Subcutaneous preadipocyte (primary cell): Measurements from ENCODE around the gene PDZD2. TPM values are rescaled to one million over a fixed set of nuclear protein-coding genes. Genes with fewer than 3 reads are reported as not detected.

ENCODE experiments used
- small RNA-seq: library from RNA; depleted of rRNA; stranded (forward); fragments of <200 nt; gene quantifications from one replicate; pipeline ENCODE3, GENCODE V24; 2012
- total RNA-seq: library from RNA; depleted of rRNA; stranded (reverse); fragments of >200 nt; gene quantifications from 2 replicates; pipeline ENCODE4 v1.2.3, GENCODE V29; 2012

Gene PDZD2
- total RNA-seq = under 0.01 and 0.73 TPM in 2 replicates

GRCh38 chr5:31638748-31639418, at the start of gene PDZD2:
TSS of gene PDZD2 (plus strand) at chr5:31639131.

Small RNA genes within 50 kb of the gene (small RNA-seq; reads per million reads assigned to genes)
- gene AC025458.1 (0.11 reads per million), gene MIR4279 (not detected), gene RF00019 (not detected), gene RNU6-358P (not detected), gene RNU6-363P (not detected), gene RNU6-760P (not detected)

Other genes with a start within 250 kb of the PDZD2 start
- 33.8 and 38.7 TPM in 2 replicates for gene DROSHA, start 107.0 kb upstream of the PDZD2 start, total RNA-seq
- gene C5orf22, start 106.8 kb upstream of the PDZD2 start, total RNA-seq = 14.1 and 15.1 TPM in 2 replicates